ENCODE data around the gene RAP1A. TPM values are rescaled to one million over a fixed set of nuclear protein-coding genes. Genes with fewer than 3 reads are reported as not detected.

Gene RAP1A
- total RNA-seq, 1 donor: 17.0 TPM

DNA sequence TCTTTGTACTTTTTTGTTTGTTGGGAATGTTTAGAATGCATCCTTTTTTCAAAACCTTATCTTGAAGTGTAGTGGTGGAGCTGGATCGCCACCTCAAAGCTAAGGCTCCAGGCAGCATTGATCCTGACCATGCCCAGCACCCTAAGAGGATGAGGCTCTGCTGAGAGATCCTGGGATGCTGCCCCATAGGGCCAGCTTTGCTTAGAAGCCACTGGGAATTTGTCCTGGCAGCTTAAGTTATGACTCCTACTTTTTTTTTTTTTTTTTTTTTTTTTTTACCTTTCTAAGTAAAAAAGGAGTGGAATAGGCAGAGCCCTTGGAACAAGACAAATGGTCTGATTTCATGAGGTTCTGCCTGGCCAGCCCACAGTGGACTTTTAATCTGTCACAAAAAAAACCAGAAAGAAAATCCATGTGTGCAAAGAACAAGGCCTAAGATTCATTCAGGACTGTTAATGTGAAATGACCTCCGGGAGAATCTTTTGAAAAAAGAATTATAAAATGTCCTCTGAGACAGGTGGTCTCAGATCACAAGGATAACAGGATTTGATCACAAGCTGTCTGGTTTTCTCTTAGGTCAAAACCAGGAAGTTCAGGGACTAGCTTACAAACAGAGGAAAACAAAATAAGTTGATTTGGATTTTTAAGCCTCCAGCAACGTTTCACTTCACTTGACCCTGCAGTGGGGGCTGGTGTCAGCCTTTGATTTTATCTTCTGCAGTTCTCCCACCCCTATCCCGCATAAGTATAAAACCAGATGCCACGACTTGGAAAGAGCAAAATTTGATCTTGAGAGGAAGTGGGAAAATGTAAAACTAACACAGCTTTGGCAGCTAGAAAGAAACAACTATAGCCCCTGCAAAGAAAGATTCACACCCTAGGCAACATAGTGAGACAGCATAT lies 25.9 kb upstream of the RAP1A start:
- Histone ChIP-seq H3K4me1 (ENCODE audit: insufficient read depth, low read length) (peaks cover 19% of the 10 kb centered on the region), H3K36me3 (ENCODE audit: insufficient read depth, low read length) (no peaks in the 10 kb centered on the region), H3K4me2 (ENCODE audit: insufficient read depth, low read length) (peak overlapping the region; percentile 79), H3K4me3 (ENCODE audit: insufficient read depth, low read length) (peak overlapping the region; percentile 33), H2AFZ (ENCODE audit: low read length) (no peak overlapping the region), H3K27ac (ENCODE audit: low read depth, low read length) (peak overlapping the region; percentile 47), H3K27me3 (ENCODE audit: insufficient read depth, low read length) (no peaks in the 10 kb centered on the region), H3K79me2 (ENCODE audit: insufficient read depth, low read length) (no peaks in the 10 kb centered on the region), H3K9me3 (ENCODE audit: low read depth, low read length) (no peaks in the 10 kb centered on the region), H4K20me1 (ENCODE audit: insufficient read depth, low read length) (no peaks in the 10 kb centered on the region)
- DNase-seq (ENCODE audit: insufficient read length, low spot score, missing footprints): no peak
- TF ChIP-seq, protein P1, sequence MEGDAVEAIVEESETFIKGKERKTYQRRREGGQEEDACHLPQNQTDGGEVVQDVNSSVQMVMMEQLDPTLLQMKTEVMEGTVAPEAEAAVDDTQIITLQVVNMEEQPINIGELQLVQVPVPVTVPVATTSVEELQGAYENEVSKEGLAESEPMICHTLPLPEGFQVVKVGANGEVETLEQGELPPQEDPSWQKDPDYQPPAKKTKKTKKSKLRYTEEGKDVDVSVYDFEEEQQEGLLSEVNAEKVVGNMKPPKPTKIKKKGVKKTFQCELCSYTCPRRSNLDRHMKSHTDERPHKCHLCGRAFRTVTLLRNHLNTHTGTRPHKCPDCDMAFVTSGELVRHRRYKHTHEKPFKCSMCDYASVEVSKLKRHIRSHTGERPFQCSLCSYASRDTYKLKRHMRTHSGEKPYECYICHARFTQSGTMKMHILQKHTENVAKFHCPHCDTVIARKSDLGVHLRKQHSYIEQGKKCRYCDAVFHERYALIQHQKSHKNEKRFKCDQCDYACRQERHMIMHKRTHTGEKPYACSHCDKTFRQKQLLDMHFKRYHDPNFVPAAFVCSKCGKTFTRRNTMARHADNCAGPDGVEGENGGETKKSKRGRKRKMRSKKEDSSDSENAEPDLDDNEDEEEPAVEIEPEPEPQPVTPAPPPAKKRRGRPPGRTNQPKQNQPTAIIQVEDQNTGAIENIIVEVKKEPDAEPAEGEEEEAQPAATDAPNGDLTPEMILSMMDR (IDR thresholded peaks at IDR 0.05; ENCODE audit: extremely low read depth, low read depth, low read length): no peak

DNA sequence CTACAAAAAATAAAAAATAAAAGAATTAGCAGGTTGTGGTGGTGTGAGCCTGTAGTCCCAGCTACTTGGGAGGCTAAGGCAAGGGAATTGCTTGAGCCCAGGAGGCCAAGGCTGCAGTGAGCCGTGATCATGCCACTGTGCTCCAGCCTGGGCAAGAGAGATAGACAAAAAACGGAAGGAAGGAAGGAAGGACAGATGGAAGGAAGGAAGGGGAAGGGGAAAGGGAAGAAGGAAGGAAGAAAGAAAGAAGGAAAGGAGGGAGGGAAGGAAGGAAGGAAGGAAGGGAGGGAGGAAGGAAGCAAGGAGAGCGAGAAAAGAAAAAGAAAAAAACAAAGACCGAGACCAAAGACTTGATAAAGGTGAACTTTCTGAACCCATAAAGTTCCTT lies 25.3 kb upstream of the RAP1A start:
- TF ChIP-seq, protein P1 (IDR thresholded peaks at IDR 0.05; ENCODE audit: extremely low read depth, low read depth, low read length): no peak
- Histone ChIP-seq H3K4me1 (ENCODE audit: insufficient read depth, low read length) (peaks cover 19% of the 10 kb centered on the region), H3K79me2 (ENCODE audit: insufficient read depth, low read length) (no peaks in the 10 kb centered on the region), H4K20me1 (ENCODE audit: insufficient read depth, low read length) (no peaks in the 10 kb centered on the region), H3K4me2 (ENCODE audit: insufficient read depth, low read length) (no peak overlapping the region), H2AFZ (ENCODE audit: low read length) (no peak overlapping the region), H3K27ac (ENCODE audit: low read depth, low read length) (no peak overlapping the region), H3K27me3 (ENCODE audit: insufficient read depth, low read length) (no peaks in the 10 kb centered on the region), H3K9me3 (ENCODE audit: low read depth, low read length) (no peaks in the 10 kb centered on the region), H3K36me3 (ENCODE audit: insufficient read depth, low read length) (no peaks in the 10 kb centered on the region), H3K4me3 (ENCODE audit: insufficient read depth, low read length) (no peak overlapping the region)
- no peak for DNase-seq (ENCODE audit: insufficient read length, low spot score, missing footprints)

DNA sequence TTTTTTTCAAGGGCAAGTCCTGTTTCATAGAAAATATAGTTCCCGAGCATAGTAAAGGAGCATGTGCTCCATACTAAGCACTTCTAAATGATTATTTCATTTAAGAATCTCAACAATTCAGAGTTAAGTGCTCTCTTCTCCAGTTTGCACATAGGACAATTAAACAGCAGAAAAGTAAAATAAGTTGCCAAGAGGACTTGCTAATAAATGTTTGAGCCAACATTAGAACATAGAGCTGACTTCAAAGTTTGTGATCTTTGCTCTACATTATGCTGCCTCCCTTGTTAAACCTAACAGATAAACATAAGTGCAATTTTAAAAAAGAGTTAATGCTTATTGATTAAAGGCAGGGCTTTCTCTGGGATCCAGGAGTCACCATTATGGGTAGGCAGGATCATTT lies 23.8 kb upstream of the RAP1A start:
- Histone ChIP-seq H3K27me3 (ENCODE audit: insufficient read depth, low read length) (no peaks in the 10 kb centered on the region), H2AFZ (ENCODE audit: low read length) (no peak overlapping the region), H3K4me3 (ENCODE audit: insufficient read depth, low read length) (no peak overlapping the region), H3K27ac (ENCODE audit: low read depth, low read length) (no peak overlapping the region), H3K79me2 (ENCODE audit: insufficient read depth, low read length) (no peaks in the 10 kb centered on the region), H3K36me3 (ENCODE audit: insufficient read depth, low read length) (no peaks in the 10 kb centered on the region), H4K20me1 (ENCODE audit: insufficient read depth, low read length) (no peaks in the 10 kb centered on the region), H3K4me1 (ENCODE audit: insufficient read depth, low read length) (peaks cover 19% of the 10 kb centered on the region), H3K9me3 (ENCODE audit: low read depth, low read length) (no peaks in the 10 kb centered on the region), H3K4me2 (ENCODE audit: insufficient read depth, low read length) (no peak overlapping the region)
- DNase-seq (ENCODE audit: insufficient read length, low spot score, missing footprints): no peak
- TF ChIP-seq, protein P1 (IDR thresholded peaks at IDR 0.05; ENCODE audit: extremely low read depth, low read depth, low read length): no peak

DNA sequence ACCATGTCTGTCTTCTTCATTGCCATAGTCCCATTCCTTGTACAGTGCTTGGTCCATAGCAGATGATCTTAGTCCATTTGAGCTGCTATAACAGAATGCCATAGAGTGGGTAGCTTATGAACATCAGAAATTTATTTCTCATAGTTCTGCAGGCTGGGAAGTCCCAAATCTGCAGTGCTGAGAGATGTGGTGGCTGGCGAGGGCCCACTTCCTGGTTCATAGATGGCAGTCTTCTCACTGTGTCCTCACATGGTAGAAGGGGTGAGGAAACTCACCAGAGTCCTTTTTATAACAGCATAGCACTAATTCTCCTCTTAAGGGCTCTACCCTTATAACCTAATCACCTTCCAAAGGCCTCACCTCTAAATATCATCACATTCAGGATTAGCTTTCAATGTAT lies 23.1 kb upstream of the RAP1A start:
- H3K27ac ChIP-seq (ENCODE audit: low read depth, low read length): no peak overlapping the region
- peaks cover 2% of the 10 kb centered on the region for H3K27me3 ChIP-seq (ENCODE audit: insufficient read depth, low read length)
- TF ChIP-seq, protein P1 (IDR thresholded peaks at IDR 0.05; ENCODE audit: extremely low read depth, low read depth, low read length): no peak
- no peaks in the 10 kb centered on the region for H3K36me3 ChIP-seq (ENCODE audit: insufficient read depth, low read length)
- H2AFZ ChIP-seq (ENCODE audit: low read length): no peak overlapping the region
- DNase-seq (ENCODE audit: insufficient read length, low spot score, missing footprints): no peak
- no peaks in the 10 kb centered on the region for H4K20me1 ChIP-seq (ENCODE audit: insufficient read depth, low read length)
- H3K79me2 ChIP-seq (ENCODE audit: insufficient read depth, low read length): no peaks in the 10 kb centered on the region
- H3K4me3 ChIP-seq (ENCODE audit: insufficient read depth, low read length): no peak overlapping the region
- H3K9me3 ChIP-seq (ENCODE audit: low read depth, low read length): no peaks in the 10 kb centered on the region
- H3K4me1 ChIP-seq (ENCODE audit: insufficient read depth, low read length): peaks cover 19% of the 10 kb centered on the region
- no peak overlapping the region for H3K4me2 ChIP-seq (ENCODE audit: insufficient read depth, low read length)

Data from osteoblast (primary cell).